Kidney tubule cell (primary cell): ENCODE data around the gene WDR6.

Experiments used
- DNase-seq: peaks from one replicate; pipeline ENCODE4 v3.0.0-alpha.2; 2018; ENCODE audit warnings: low spot score

The WDR6 gene

GRCh38 chr3:49007068-49007770 lies at the start of gene WDR6:
Gene WDR6 (plus strand): TSS chr3:49007391. CDS start chr3:49007432, 41 bp downstream.
- peak; percentile 98 for DNase-seq

- DNase-seq: no peak
Observed at GRCh38 chr3:48960841-48961413, 46.3 kb upstream of the WDR6 start.

GRCh38 chr3:48962340-48962739 lies 44.9 kb upstream of the WDR6 start:
- no peak for DNase-seq

- no peak for DNase-seq
Observed at GRCh38 chr3:48962939-48963338, 44.3 kb upstream of the WDR6 start.

GRCh38 chr3:48963591-48963990 lies 43.6 kb upstream of the WDR6 start:
- no peak for DNase-seq

GRCh38 chr3:48966367-48966766 lies 40.8 kb upstream of the WDR6 start:
- DNase-seq: no peak

- DNase-seq: no peak
Observed at GRCh38 chr3:48966876-48967361, 40.3 kb upstream of the WDR6 start.

GRCh38 chr3:48970586-48970985 lies 36.6 kb upstream of the WDR6 start:
- DNase-seq: no peak

GRCh38 chr3:48974076-48974864 lies 32.9 kb upstream of the WDR6 start:
- DNase-seq: no peak

- no peak for DNase-seq
Observed at GRCh38 chr3:48979451-48979850, 27.7 kb upstream of the WDR6 start.

- DNase-seq: no peak
Observed at GRCh38 chr3:48980295-48980694, 26.9 kb upstream of the WDR6 start.

- no peak for DNase-seq
Observed at GRCh38 chr3:48982016-48982415, 25.2 kb upstream of the WDR6 start.

- no peak for DNase-seq
Observed at GRCh38 chr3:48982686-48983085, 24.5 kb upstream of the WDR6 start.

GRCh38 chr3:48983096-48983495 lies 24.1 kb upstream of the WDR6 start:
- DNase-seq: no peak

GRCh38 chr3:48984663-48985062 lies 22.5 kb upstream of the WDR6 start:
- DNase-seq: peak; percentile 58

- DNase-seq: no peak
Observed at GRCh38 chr3:48985831-48986376, 21.3 kb upstream of the WDR6 start.

GRCh38 chr3:48989126-48989795 lies 17.9 kb upstream of the WDR6 start:
- no peak for DNase-seq

- DNase-seq: peak; percentile 94
Observed at GRCh38 chr3:48989796-48990635, 17.2 kb upstream of the WDR6 start, which contains the start of gene P4HTM. Gene P4HTM (plus strand): TSS chr3:48990241. CDS start chr3:48990257, 16 bp downstream.

GRCh38 chr3:48990636-48991469 lies 16.3 kb upstream of the WDR6 start:
- DNase-seq: peak; percentile 43
